Measurements from ENCODE around the gene SLC16A12. TPM values are rescaled to one million over a fixed set of nuclear protein-coding genes. Genes with fewer than 3 reads are reported as not detected.

SLC16A12 gene
- total RNA-seq, result 1.9 TPM
- long read RNA-seq, partial matches to known transcripts, result 0 of 2 reads
- long read RNA-seq, other reads (novel, unspliced or antisense), result 2 of 2 reads

- Histone ChIP-seq H3K27me3 (peaks cover 57% of the 10 kb centered on the region), H3K36me3 (no peaks in the 10 kb centered on the region), H3K9me3 (no peaks in the 10 kb centered on the region), H3K27ac (no peak within 1 kb of the TSS), H3K4me3 (peak within 1 kb of the TSS; percentile 32), H3K4me1 (peaks cover 11% of the 10 kb centered on the region)
- ATAC-seq (peak; percentile 76), DNase-seq (peak; percentile 68)
- no peak for TF ChIP-seq CTCF (IDR thresholded peaks at IDR 0.05)
- intact Hi-C loops (cut with DNase I), result no loop called here
Observed at GRCh38 chr10:89535171-89536012, at the start of gene SLC16A12. TSS of gene SLC16A12 (minus strand) at chr10:89535594. CDS start at chr10:89462578, 73,016 bp downstream.

GRCh38 chr10:89582022-89582421 lies 46.6 kb upstream of the SLC16A12 start:
- Histone ChIP-seq H3K4me3 (no peak overlapping the region), H3K27me3 (no peaks in the 10 kb centered on the region), H3K4me1 (no peaks in the 10 kb centered on the region), H3K36me3 (no peaks in the 10 kb centered on the region), H3K27ac (no peak overlapping the region), H3K9me3 (no peaks in the 10 kb centered on the region)
- no peak for TF ChIP-seq CTCF (IDR thresholded peaks at IDR 0.05)
- ATAC-seq (no peak), DNase-seq (no peak)
- intact Hi-C loops (cut with DNase I), result no loop called here

GRCh38 chr10:89580243-89580642 lies 44.8 kb upstream of the SLC16A12 start:
- intact Hi-C loops (cut with DNase I), result no loop called here
- no peaks in the 10 kb centered on the region for H3K27me3 ChIP-seq
- no peak for TF ChIP-seq CTCF (IDR thresholded peaks at IDR 0.05)
- H3K9me3 ChIP-seq, result no peaks in the 10 kb centered on the region
- ATAC-seq (peak; percentile 26), DNase-seq (no peak)
- H3K4me1 ChIP-seq, result no peaks in the 10 kb centered on the region
- no peak overlapping the region for H3K4me3 ChIP-seq
- no peaks in the 10 kb centered on the region for H3K36me3 ChIP-seq
- no peak overlapping the region for H3K27ac ChIP-seq

GRCh38 chr10:89576696-89577095 lies 41.3 kb upstream of the SLC16A12 start:
- no peak for ATAC-seq
- no peak for TF ChIP-seq CTCF (IDR thresholded peaks at IDR 0.05)
- H3K4me1 ChIP-seq, result no peaks in the 10 kb centered on the region
- H3K27me3 ChIP-seq, result no peaks in the 10 kb centered on the region
- H3K4me3 ChIP-seq, result no peak overlapping the region
- intact Hi-C loops (cut with DNase I), result no loop called here
- no peak overlapping the region for H3K27ac ChIP-seq
- H3K36me3 ChIP-seq, result no peaks in the 10 kb centered on the region
- no peaks in the 10 kb centered on the region for H3K9me3 ChIP-seq
- no peak for DNase-seq

GRCh38 chr10:89576022-89576421 lies 40.6 kb upstream of the SLC16A12 start:
- intact Hi-C loops (cut with DNase I), result no loop called here
- Histone ChIP-seq H3K27ac (no peak overlapping the region), H3K9me3 (no peaks in the 10 kb centered on the region), H3K4me1 (no peaks in the 10 kb centered on the region), H3K36me3 (no peaks in the 10 kb centered on the region), H3K27me3 (no peaks in the 10 kb centered on the region), H3K4me3 (no peak overlapping the region)
- DNase-seq (no peak), ATAC-seq (no peak)
- TF ChIP-seq CTCF (IDR thresholded peaks at IDR 0.05), result no peak

Data from upper lobe of right lung (tissue), 1 donor.